ENCODE results near the gene PADI3. TPM values are rescaled to one million over a fixed set of nuclear protein-coding genes. Genes with fewer than 3 reads are reported as not detected.
A peak's percentile ranks its signal among the peaks of the same experiment; 100 is the strongest.

Gene PADI3
- total RNA-seq, 1 donor from 2014 or later, result not detected

- no peak for TF ChIP-seq CTCF (conservative IDR thresholded peaks at IDR 0.05)
- no peak overlapping the region for H3K4me3 Mint-ChIP-seq
Measured at GRCh38 chr1:17281775-17282181, 32.9 kb downstream of the PADI3 start.

GRCh38 chr1:17282836-17283235, 33.9 kb downstream of the PADI3 start:
- Mint-ChIP-seq H3K27me3 (peaks cover 20% of the 10 kb centered on the region), H3K36me3 (no peaks in the 10 kb centered on the region), H3K4me1 (ENCODE audit: unreplicated experiment) (peaks cover 5% of the 10 kb centered on the region), H3K27ac (no peak overlapping the region), H3K9me3 (no peaks in the 10 kb centered on the region), H3K4me3 (no peak overlapping the region)
- DNase-seq (ENCODE audit: extremely low spot score, unreplicated experiment), result no peak
- no peak for TF ChIP-seq CTCF (conservative IDR thresholded peaks at IDR 0.05)

More at GRCh38 chr1:17281775-17282181, 32.9 kb downstream of the PADI3 start:
- H3K9me3 Mint-ChIP-seq, result no peaks in the 10 kb centered on the region
- no peaks in the 10 kb centered on the region for H3K36me3 Mint-ChIP-seq
- H3K27me3 Mint-ChIP-seq, result peaks cover 20% of the 10 kb centered on the region
- H3K4me1 Mint-ChIP-seq (ENCODE audit: unreplicated experiment), result peaks cover 5% of the 10 kb centered on the region
- no peak overlapping the region for H3K27ac Mint-ChIP-seq
- DNase-seq (ENCODE audit: extremely low spot score, unreplicated experiment), result no peak

GRCh38 chr1:17286646-17287045, 37.7 kb downstream of the PADI3 start:
- Mint-ChIP-seq H3K36me3 (no peaks in the 10 kb centered on the region), H3K27me3 (peaks cover 20% of the 10 kb centered on the region), H3K4me1 (ENCODE audit: unreplicated experiment) (peaks cover 6% of the 10 kb centered on the region), H3K27ac (no peak overlapping the region), H3K4me3 (no peak overlapping the region), H3K9me3 (no peaks in the 10 kb centered on the region)
- DNase-seq (ENCODE audit: extremely low spot score, unreplicated experiment), result no peak
- TF ChIP-seq CTCF (conservative IDR thresholded peaks at IDR 0.05), result no peak

- no peak overlapping the region for H3K4me3 Mint-ChIP-seq
- DNase-seq (ENCODE audit: extremely low spot score, unreplicated experiment), result no peak
- no peak for TF ChIP-seq CTCF (conservative IDR thresholded peaks at IDR 0.05)
- H3K36me3 Mint-ChIP-seq, result no peaks in the 10 kb centered on the region
- peaks cover 6% of the 10 kb centered on the region for H3K4me1 Mint-ChIP-seq (ENCODE audit: unreplicated experiment)
- H3K27me3 Mint-ChIP-seq, result peaks cover 14% of the 10 kb centered on the region
- H3K9me3 Mint-ChIP-seq, result no peaks in the 10 kb centered on the region
- H3K27ac Mint-ChIP-seq, result no peak overlapping the region
Measured at GRCh38 chr1:17287130-17287776, 38.4 kb downstream of the PADI3 start.

GRCh38 chr1:17289721-17290120, 40.8 kb downstream of the PADI3 start:
- peaks cover 7% of the 10 kb centered on the region for H3K27me3 Mint-ChIP-seq
- H3K4me3 Mint-ChIP-seq, result peak overlapping the region; percentile 25
- DNase-seq (ENCODE audit: extremely low spot score, unreplicated experiment), result no peak
- no peaks in the 10 kb centered on the region for H3K9me3 Mint-ChIP-seq
- H3K36me3 Mint-ChIP-seq, result no peaks in the 10 kb centered on the region
- peaks cover 6% of the 10 kb centered on the region for H3K4me1 Mint-ChIP-seq (ENCODE audit: unreplicated experiment)
- peak overlapping the region; percentile 18 for H3K27ac Mint-ChIP-seq
- no peak for TF ChIP-seq CTCF (conservative IDR thresholded peaks at IDR 0.05)
